ENCODE measurements around the gene MCAM.

GRCh38 chr11:119263352-119263940, 53.5 kb downstream of the MCAM start:
- TF ChIP-seq POLR2A (IDR thresholded peaks at IDR 0.05) = no peak
- TF ChIP-seq CTCF (IDR thresholded peaks at IDR 0.05) = no peak
- TF ChIP-seq POLR2AphosphoS5 (IDR thresholded peaks at IDR 0.05) = no peak
